Hepatocyte (in vitro differentiated cells): ENCODE data around the gene CD19.

Experiments used
- CTCF ChIP-seq: fragments of 200-600 bp; sonication (generic); IDR thresholded peaks from 2 replicates; pipeline ENCODE4 v1.5.1; 2016; ENCODE audit warnings: antibody characterized with exemption, mild to moderate bottlenecking; ENCODE audit not compliant: poor library complexity
- EZH2 ChIP-seq: fragments of 200-600 bp; sonication (generic); IDR thresholded peaks from 2 replicates; pipeline ENCODE4 v1.6.1; 2016; ENCODE audit warnings: antibody characterized with exemption, mild to moderate bottlenecking, borderline replicate concordance
- EZH2phosphoT487 ChIP-seq: fragments of 200-600 bp; sonication (generic); IDR thresholded peaks from one replicate; pipeline ENCODE4 v1.6.1; 2018; ENCODE audit warnings: antibody characterized with exemption, mild to moderate bottlenecking, low read depth, moderate library complexity; ENCODE audit not compliant: unreplicated experiment, severe bottlenecking

DNA sequence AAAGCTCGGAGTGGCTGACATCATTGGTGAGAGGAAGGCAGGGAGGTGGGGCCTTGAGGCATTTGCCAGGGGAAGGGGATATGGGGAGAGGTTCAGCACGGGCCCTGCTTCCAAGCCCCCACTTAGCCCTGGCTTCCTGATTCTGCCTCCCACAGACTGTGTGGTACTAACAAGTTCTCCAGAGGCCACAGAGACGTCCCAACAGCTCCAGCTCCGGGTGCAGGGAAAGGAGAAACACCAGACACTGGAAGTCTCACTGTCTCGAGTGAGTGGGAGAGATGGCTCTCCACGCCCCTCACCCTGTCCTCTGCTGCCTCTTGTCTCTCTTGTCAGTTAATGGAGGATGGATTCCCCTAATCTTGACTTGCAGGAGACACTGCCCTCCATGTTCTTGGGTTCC, 27.1 kb downstream of the CD19 start:
- TF ChIP-seq CTCF (no peak), EZH2 (no peak), EZH2phosphoT487 (no peak)
